ENCODE measurements around the gene TPST1.
"Not testable (repeated sequence)": the region's sequence is repeated elsewhere in the genome, so short reads cannot be mapped to it uniquely, and the experiment has no call there.

The TPST1 gene

DNA sequence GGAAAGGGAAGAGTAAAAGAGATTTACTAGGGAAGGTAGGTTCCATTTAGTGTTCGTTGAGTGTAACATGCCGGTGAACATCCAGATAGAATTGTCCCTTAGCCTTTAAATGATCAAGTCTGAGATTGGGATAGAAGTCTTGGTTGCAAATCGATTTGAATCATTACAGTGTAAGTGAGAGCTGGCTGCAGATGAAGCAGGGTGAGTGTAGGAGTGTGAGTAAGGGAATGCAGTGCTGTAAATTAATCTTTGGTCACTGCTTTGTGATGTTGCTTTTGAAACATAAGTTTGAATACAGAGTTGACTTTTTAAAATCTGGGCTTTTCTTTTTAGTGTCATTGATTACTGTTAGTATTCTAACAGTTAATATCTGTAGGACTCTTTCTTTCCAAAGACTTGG, 16.3 kb downstream of the TPST1 start:
- no peak overlapping the region for H3K27ac ChIP-seq
- no peak for TF ChIP-seq CTCF (conservative IDR thresholded peaks at IDR 0.05)
- TF ChIP-seq ZFX (IDR thresholded peaks at IDR 0.05), result no peak

GRCh38 chr7:66227808-66228207, 22.7 kb downstream of the TPST1 start:
- H3K27ac ChIP-seq, result no peak overlapping the region
- TF ChIP-seq ZFX (IDR thresholded peaks at IDR 0.05) (no peak), CTCF (conservative IDR thresholded peaks at IDR 0.05) (no peak)

- not testable (repeated sequence) for H3K27ac ChIP-seq
Observed at GRCh38 chr7:66231326-66232216, 26.4 kb downstream of the TPST1 start.

DNA sequence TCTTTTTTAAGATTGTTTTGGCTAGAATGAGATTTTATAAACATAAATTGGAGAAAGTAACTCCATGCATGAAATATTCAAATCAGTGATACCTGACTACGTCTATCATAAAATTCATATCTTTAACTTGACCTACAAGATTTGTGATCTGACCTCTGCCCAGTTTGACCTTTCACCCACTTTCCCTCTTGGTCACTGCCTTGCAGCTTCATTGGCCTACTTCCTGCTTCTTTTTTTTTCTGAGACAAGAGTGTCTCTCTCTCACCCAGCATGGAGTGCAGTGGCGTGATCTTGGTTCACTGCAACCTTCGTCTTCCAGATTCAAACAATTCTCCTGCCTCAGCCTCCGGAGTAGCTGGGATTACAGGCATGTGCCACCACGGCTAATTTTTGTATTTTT, 28.5 kb downstream of the TPST1 start:
- no peak overlapping the region for H3K27ac ChIP-seq

DNA sequence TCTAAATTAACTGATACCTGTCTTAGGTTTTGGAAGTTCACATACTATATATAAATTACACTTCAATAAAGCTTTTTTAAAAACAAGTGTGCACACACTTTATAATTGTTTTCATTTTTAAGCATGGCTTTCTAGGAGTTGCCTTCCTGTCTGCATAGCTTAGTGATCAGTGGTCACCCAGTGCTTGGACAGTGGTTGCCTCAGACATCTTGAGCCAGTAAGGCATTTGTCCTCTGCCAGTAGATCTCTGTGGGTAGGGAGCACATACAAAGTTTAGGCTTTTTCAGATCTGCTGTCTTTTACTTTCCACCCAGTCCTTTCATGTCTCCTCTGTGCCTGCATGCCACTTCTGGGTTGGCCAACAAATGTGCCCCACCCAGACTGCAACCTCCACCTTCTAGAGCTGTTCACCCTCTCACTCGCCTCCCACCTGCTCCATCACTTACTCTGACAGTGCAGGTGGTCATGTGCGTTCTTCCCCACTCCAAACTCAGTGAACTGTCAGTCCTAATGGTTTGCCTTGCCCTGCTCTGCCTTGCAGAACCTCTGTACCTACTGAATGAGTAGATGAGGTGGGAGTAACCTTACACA, 31.7 kb downstream of the TPST1 start:
- TF ChIP-seq CTCF (conservative IDR thresholded peaks at IDR 0.05) (no peak), ZFX (IDR thresholded peaks at IDR 0.05) (no peak)
- H3K27ac ChIP-seq, result no peak overlapping the region

More for the DNA sequence above, 28.5 kb downstream of the TPST1 start:
- TF ChIP-seq CTCF (conservative IDR thresholded peaks at IDR 0.05) (no peak), ZFX (IDR thresholded peaks at IDR 0.05) (no peak)

- TF ChIP-seq ZFX (IDR thresholded peaks at IDR 0.05), result no peak
- no peak for TF ChIP-seq CTCF (conservative IDR thresholded peaks at IDR 0.05)
- no peak overlapping the region for H3K27ac ChIP-seq
Observed at GRCh38 chr7:66237906-66238772, 33.0 kb downstream of the TPST1 start.

DNA sequence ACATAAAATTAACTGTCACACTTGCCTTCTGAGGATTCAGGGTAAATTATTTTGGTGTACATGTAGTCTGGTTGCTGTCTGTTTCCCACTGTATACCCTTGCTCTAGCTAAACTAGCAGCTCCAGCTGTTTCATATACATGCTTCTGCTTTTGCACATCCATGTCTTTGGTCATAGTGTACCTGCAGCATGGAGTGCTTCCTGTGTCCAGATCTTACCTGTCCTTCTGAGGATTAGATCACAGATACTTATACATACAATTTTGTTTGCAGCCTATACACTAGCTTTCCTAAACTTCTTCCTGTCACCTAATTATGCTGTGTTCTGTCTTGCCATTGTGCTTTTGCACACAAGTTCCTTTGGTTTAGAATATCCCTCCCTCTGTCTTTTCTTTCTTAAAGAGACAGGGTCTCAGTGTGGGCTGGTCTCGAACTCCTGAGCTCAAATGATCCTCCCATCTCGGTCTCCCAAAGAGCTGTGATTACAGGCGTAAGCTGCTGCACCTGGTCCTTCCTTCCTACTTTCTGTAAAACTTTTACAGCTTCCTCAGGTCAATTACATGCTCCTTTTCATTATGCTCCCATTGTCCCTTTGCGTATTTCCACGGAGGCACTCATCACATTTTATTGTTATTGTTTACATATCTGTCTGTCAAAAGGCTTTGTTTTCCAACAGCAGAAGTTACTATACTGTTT, 33.8 kb downstream of the TPST1 start:
- no peak overlapping the region for H3K27ac ChIP-seq
- TF ChIP-seq CTCF (conservative IDR thresholded peaks at IDR 0.05) (no peak), ZFX (IDR thresholded peaks at IDR 0.05) (no peak)

All from C4-2B (cell line).